Neuron (in vitro differentiated cells): ENCODE data around the gene GPR162.
"Not testable (repeated sequence)": the region's sequence is repeated elsewhere in the genome, so short reads cannot be mapped to it uniquely, and the experiment has no call there.

Experiments used
- H2AFZ ChIP-seq: one replicate; pipeline ENCODE4 v1.6.1; 2013; ENCODE audit warnings: low read depth, mild to moderate bottlenecking, inconsistent platforms, low read length, moderate library complexity
- H3K27me3 ChIP-seq: one replicate; pipeline ENCODE4 v1.6.1; 2013; ENCODE audit warnings: low read length; ENCODE audit not compliant: insufficient read depth
- H3K36me3 ChIP-seq: one replicate; pipeline ENCODE4 v1.6.1; 2013; ENCODE audit warnings: low read length; ENCODE audit not compliant: insufficient read depth
- H3K4me1 ChIP-seq: one replicate; pipeline ENCODE4 v1.6.1; 2013; ENCODE audit warnings: low read length; ENCODE audit not compliant: insufficient read depth
- H3K4me3 ChIP-seq: 2 replicates; pipeline ENCODE4 v1.5.1; 2013; ENCODE audit warnings: mild to moderate bottlenecking, low read length, moderate library complexity
- H3K9me3 ChIP-seq: one replicate; pipeline ENCODE4 v1.6.1; 2013; ENCODE audit warnings: low read length

The GPR162 gene

GRCh38 chr12:6851921-6852650, 30.5 kb downstream of the GPR162 start, which contains the start of gene USP5:
Gene USP5, plus strand, starts transcription at chr12:6852150. Its CDS starts 30 bp downstream, at chr12:6852180.
- no peaks in the 10 kb centered on the region for H3K9me3 ChIP-seq
- no peaks in the 10 kb centered on the region for H3K27me3 ChIP-seq
- H3K4me1 ChIP-seq = peaks cover 27% of the 10 kb centered on the region
- H3K36me3 ChIP-seq = peaks cover 41% of the 10 kb centered on the region
- peak within 1 kb of the TSS; percentile 59 for H3K4me3 ChIP-seq
- peak within 1 kb of the TSS; percentile 8 for H2AFZ ChIP-seq

DNA sequence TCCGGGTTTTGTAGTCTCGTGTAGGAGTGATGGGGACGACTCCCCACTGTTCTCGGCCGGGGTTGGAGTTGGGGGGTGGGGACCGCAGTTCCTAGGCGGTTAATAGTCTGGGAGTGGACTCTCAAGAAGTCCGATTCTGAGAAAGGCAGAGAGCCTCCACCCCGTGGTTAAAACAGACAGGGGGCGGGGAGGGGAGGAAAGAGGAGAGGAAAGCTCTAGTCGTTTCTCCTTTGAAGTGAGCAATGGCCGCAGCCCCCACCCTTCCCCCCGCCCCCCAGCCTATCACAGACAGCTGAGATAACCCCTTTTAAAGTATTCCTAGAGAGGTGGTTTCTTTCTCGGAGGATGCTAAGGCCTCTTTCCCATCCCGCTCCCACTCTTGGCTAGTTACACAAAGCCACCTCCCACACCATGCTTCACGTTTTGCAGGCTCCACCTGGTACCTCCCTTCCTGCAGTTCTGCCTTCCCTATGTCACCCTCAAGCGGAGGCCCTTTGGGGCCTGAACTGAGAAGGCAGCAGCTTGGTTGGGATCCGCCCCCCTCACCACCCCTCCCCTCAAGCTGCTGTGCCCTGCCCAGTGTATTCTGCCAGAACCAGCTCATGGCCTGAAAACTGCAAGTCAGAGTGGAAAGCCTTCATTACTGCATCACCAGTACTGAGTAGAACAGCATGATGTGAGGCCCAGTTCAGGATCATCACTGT, 31.2 kb downstream of the GPR162 start:
- H3K4me3 ChIP-seq = peak overlapping the region; percentile 59
- H3K36me3 ChIP-seq = peaks cover 41% of the 10 kb centered on the region
- no peaks in the 10 kb centered on the region for H3K9me3 ChIP-seq
- peaks cover 27% of the 10 kb centered on the region for H3K4me1 ChIP-seq
- no peaks in the 10 kb centered on the region for H3K27me3 ChIP-seq
- no peak overlapping the region for H2AFZ ChIP-seq

DNA sequence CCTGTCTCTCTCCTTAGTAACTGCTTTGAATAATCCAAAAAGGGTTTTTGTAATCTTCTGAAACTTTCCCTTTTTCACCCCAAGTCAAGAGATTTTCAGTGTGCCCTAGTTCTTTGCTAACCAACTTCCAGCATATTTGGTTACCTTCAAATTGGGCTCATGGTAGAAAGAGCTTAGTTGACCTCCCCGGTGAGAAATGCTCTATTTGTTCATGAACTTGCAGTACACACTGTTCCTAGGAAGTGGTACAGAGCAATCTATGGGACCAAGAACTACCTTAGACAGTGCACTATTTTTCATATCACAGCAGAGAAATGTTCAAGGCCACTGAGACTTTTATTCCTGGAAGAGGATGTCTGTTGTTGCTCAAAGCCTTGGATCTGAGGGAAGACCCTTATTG, 32.0 kb downstream of the GPR162 start:
- no peak overlapping the region for H2AFZ ChIP-seq
- peaks cover 27% of the 10 kb centered on the region for H3K4me1 ChIP-seq
- no peaks in the 10 kb centered on the region for H3K27me3 ChIP-seq
- H3K36me3 ChIP-seq = peaks cover 43% of the 10 kb centered on the region
- no peaks in the 10 kb centered on the region for H3K9me3 ChIP-seq
- peak overlapping the region; percentile 59 for H3K4me3 ChIP-seq

- H2AFZ ChIP-seq = no peak overlapping the region
- peaks cover 27% of the 10 kb centered on the region for H3K4me1 ChIP-seq
- H3K9me3 ChIP-seq = no peaks in the 10 kb centered on the region
- no peaks in the 10 kb centered on the region for H3K27me3 ChIP-seq
- peaks cover 44% of the 10 kb centered on the region for H3K36me3 ChIP-seq
- H3K4me3 ChIP-seq = no peak overlapping the region
These were observed 32.4 kb downstream of the GPR162 start for GRCh38 chr12:6854036-6854435.

- no peaks in the 10 kb centered on the region for H3K9me3 ChIP-seq
- H3K27me3 ChIP-seq = no peaks in the 10 kb centered on the region
- H3K4me3 ChIP-seq = no peak overlapping the region
- H2AFZ ChIP-seq = no peak overlapping the region
- H3K36me3 ChIP-seq = peaks cover 46% of the 10 kb centered on the region
- H3K4me1 ChIP-seq = peaks cover 21% of the 10 kb centered on the region
These were observed 33.7 kb downstream of the GPR162 start for GRCh38 chr12:6855322-6855721.

- Histone ChIP-seq H3K36me3 (peaks cover 79% of the 10 kb centered on the region), H3K27me3 (no peaks in the 10 kb centered on the region), H3K9me3 (no peaks in the 10 kb centered on the region), H3K4me3 (no peak overlapping the region), H3K4me1 (peaks cover 5% of the 10 kb centered on the region), H2AFZ (no peak overlapping the region)
These were observed 37.2 kb downstream of the GPR162 start for GRCh38 chr12:6858799-6859198.

GRCh38 chr12:6860116-6860515, 38.5 kb downstream of the GPR162 start:
- Histone ChIP-seq H3K27me3 (no peaks in the 10 kb centered on the region), H3K4me3 (no peak overlapping the region), H3K36me3 (peaks cover 90% of the 10 kb centered on the region), H3K9me3 (no peaks in the 10 kb centered on the region), H3K4me1 (no peaks in the 10 kb centered on the region), H2AFZ (no peak overlapping the region)

DNA sequence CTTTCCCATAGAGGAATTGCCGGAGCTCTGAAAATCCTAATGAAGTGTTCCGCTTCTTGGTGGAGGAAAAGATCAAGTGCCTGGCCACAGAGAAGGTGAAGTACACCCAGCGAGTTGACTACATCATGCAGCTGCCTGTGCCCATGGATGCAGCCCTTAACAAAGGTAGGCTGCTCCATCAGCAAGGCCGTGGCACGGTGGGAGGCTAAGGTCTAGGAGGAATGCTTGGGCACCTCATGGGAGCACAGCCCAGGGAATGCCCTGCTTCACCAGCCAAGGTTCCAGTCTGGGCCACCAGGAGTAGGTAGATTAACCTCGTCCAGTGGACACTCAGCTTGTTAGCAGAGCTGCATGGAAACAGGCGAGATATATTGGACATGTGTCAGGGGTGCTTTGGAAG, 39.3 kb downstream of the GPR162 start:
- no peaks in the 10 kb centered on the region for H3K4me1 ChIP-seq
- no peaks in the 10 kb centered on the region for H3K27me3 ChIP-seq
- no peaks in the 10 kb centered on the region for H3K9me3 ChIP-seq
- no peak overlapping the region for H3K4me3 ChIP-seq
- no peak overlapping the region for H2AFZ ChIP-seq
- peaks cover 92% of the 10 kb centered on the region for H3K36me3 ChIP-seq

DNA sequence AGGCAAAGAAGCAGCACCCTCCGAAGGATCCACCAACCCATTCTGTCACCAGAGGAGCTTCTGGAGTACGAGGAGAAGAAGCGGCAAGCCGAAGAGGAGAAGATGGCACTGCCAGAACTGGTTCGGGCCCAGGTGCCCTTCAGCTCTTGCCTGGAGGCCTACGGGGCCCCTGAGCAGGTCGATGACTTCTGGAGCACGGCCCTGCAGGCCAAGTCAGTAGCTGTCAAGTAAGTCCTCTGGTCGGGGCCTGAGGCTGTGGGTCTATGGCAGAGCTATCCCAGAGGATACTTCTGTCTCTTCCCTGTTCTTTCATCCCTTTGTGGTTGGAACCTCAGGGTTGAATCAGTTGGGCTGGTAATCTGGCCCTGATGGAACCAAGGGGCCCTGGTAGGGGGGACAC, 39.8 kb downstream of the GPR162 start:
- no peaks in the 10 kb centered on the region for H3K27me3 ChIP-seq
- H3K9me3 ChIP-seq = no peaks in the 10 kb centered on the region
- H2AFZ ChIP-seq = no peak overlapping the region
- peaks cover 91% of the 10 kb centered on the region for H3K36me3 ChIP-seq
- no peaks in the 10 kb centered on the region for H3K4me1 ChIP-seq
- H3K4me3 ChIP-seq = no peak overlapping the region

DNA sequence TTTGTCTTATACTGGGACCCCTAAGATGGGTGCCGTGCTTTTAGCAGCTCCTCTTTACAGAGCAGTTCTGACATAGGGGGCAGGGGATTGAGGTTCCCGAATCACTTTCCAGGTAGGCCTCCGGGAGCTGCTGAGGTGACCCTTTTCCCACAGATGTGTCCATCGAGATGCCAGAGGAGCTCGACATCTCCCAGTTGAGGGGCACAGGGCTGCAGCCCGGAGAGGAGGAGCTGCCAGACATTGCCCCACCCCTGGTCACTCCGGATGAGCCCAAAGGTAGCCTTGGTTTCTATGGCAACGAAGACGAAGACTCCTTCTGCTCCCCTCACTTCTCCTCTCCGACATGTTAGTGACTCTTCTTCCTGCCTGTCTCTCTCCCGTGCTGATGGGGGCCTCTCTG, 41.4 kb downstream of the GPR162 start:
- Histone ChIP-seq H2AFZ (no peak overlapping the region), H3K4me1 (peaks cover 7% of the 10 kb centered on the region), H3K4me3 (no peak overlapping the region), H3K36me3 (peaks cover 76% of the 10 kb centered on the region), H3K27me3 (no peaks in the 10 kb centered on the region), H3K9me3 (no peaks in the 10 kb centered on the region)

DNA sequence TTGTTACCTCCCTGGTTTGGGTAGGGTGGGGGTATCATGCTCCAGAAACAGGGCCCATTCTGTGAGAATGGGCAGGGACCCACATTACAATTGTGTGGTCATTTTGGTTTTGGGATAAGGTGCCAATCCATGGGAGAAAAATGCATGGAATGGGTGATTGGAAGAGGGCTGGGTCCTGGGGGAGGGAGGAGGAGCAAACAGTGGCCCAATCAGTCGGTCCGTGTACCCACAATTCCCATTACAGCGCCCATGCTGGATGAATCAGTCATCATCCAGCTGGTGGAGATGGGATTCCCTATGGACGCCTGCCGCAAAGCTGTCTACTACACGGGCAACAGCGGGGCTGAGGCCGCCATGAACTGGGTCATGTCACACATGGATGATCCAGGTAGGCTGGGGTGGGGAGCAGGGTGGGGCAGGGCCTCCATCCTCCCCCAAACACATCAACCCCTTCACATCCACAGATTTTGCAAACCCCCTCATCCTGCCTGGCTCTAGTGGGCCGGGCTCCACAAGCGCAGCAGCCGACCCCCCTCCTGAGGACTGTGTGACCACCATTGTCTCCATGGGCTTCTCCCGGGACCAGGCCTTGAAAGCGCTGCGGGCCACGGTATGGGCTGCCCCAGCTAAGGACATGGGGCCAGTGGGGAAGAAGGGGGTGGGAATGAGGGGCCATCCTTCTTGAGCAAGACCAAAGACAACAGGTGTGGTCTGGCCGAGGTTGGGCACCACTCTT, 42.1 kb downstream of the GPR162 start:
- H3K36me3 ChIP-seq = peaks cover 69% of the 10 kb centered on the region
- no peak overlapping the region for H2AFZ ChIP-seq
- H3K4me3 ChIP-seq = no peak overlapping the region
- H3K27me3 ChIP-seq = no peaks in the 10 kb centered on the region
- H3K4me1 ChIP-seq = peaks cover 14% of the 10 kb centered on the region
- H3K9me3 ChIP-seq = no peaks in the 10 kb centered on the region

DNA sequence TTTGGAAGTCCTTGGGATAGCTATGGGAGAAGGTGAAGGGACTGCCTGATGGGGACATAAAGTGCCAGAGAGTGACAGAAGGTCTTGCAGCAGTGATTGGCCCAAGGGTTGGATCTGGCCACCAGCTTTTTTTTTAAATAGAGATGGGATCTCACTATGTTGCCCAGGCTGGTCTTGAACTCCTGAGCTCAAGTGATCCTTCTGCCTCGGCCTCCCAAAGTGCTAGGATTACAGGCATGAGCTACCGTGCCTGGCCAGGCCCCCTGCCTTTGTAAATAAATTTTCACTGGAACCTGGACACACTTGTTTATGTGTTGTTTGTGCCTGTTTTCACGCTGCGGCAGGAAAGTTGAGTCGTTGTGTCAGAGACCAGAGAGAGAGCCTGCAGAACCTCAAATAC, 43.7 kb downstream of the GPR162 start:
- H3K9me3 ChIP-seq, H3K4me3 ChIP-seq, H3K27me3 ChIP-seq, H2AFZ ChIP-seq: not testable (repeated sequence)
- Histone ChIP-seq H3K4me1 (peaks cover 20% of the 10 kb centered on the region), H3K36me3 (peaks cover 66% of the 10 kb centered on the region)
